Activated CD4-positive, CD25-positive, alpha-beta regulatory T cell (primary cell): ENCODE results near the gene MDP1.
A peak's percentile ranks its signal among the peaks of the same experiment; 100 is the strongest.

Experiments used
- DNase-seq, 4 experiments: peaks; one replicate each; lab custom pipeline; 2025; lab: John Stamatoyannopoulos, UW

Gene MDP1

DNA sequence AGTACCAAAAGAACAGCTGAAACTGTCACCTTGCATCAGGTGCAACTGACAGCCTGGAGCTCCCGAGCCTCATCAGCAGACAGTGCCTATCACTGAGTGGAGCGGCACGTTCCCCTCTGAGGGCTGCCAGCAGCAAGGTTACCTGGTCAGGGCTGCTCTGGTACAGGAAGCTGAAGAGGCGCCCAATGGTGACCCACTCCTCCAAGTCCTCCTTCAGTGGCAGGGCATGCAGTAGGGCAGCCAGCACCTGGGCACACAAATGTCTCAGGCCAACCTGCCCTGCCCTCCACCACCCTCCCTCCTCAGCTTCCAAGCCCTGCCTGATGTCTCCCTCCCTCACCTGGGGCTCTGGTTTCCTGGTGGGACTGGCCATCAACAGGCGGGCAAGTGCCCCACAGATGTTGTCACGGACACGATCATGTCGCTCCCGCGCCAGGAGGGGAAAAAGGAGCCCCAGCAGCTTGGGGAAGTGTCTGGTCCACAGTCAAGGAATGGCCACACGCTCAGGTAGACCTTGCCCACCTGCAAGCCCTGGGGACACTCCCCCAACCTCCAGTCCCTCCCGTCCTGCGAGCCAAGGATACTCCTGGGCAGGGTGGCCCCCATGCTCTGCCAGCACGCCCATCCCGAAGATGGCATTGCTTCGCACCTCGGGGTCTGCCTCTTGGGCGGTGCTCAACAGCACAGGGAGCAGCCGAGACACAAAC, 34.3 kb downstream of the MDP1 start:
- no peak for DNase-seq

DNA sequence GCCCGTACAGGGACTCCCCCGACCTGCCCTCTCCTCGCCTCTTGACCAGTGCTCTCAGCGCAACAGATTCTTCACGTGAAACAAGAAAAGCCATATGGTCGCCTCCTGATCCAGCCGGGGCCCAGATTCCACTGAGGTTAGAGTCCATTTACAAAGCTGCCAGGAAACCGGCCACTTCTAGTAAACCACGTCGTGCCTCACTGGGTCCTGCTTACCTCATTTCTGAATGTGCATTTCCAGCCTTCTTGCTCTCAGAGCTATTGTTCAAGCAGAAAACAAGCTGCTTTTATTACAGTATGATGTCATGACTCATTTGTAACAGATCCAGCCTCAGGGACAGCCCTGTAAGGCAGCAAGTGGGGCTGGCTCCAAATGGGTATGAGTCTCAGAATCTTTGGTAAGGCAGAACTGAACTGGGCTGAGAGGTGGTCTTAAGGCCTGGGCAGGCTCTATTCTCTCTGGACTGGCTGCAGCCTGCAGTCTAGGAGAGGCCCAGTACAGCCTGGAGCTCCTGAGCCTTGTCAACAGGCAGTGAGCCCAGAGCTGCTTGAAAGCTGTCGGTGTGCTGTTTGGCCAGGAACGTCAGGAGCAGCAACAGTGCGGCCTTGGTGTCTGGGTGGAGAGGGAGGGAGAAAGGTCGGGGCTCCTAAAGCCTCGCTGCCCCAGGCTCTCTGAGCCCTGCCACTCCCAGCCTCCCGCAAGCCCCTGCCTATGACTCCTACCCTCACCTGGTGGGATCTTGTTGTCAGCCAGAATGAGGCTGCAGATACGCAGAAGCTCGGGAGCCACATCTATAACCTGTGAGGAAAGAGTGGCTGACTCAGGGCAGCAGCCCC, 35.7 kb downstream of the MDP1 start:
- no peak for DNase-seq

DNA sequence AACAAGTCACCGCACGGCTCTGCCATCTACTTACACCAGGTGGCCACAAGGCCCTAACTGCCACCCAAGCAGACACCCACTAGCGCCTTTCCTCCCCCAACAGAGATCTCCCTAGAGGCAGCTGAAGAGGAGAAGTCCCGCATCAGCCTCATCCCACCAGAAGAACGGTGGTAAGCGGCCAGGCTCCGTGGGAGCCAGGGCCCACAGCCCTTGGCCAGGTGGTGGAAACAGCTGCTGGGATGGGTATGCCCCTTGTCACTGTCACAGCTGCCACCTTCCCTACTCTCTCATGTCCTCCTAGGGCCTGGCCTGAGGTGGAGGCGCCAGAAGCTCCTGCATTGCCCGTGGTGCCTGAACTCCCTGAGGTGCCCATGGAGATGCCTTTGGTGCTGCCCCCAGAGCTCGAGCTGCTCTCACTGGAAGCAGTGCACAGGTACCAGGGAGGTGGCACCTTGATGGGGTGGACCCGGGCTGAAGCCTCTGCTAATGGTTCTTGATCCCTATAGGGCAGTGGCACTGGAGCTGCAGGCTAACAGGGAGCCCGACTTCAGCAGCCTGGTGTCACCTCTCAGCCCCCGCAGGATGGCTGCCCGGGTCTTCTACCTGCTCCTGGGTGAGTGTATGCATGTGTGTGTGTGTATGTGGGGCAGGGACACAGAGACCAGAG, 36.4 kb downstream of the MDP1 start:
- DNase-seq = no peak

DNA sequence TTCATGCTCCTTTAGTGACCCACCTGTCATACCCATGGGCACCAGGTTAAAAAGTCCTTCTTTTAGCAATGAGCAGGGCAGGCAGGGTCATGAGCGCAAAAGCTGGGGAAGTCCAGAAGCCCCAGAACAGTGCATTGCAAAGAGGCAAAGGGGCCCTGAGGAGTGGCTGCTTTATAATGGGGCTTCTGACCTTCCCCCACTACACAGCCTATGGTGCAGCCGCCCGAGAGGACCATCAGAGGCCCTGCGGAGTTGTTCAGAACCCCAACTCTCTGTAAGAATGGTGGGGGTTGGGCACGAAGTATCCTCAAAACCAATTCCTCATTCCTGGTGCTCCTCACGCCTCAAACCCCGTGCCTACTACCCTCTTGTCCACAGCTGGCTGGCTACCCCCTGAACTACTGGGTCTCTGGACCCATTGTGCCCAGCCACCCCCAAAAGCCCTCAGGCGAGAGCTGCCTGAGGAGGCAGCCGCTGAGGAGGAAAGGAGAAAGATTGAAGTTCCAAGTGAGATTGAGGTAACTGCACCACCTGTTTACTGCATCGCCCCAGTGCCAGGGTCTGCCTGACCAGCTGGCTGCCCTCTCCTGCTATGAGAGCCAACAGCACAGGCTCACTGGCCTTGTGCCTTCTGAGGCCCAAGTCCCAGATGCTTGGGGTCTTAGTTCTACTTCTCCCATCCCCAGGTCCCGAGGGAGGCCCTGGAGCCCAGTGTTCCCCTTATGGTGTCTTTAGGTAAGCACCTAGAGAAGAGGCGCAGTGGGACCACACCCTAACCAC, 37.3 kb downstream of the MDP1 start:
- DNase-seq = no peak

DNA sequence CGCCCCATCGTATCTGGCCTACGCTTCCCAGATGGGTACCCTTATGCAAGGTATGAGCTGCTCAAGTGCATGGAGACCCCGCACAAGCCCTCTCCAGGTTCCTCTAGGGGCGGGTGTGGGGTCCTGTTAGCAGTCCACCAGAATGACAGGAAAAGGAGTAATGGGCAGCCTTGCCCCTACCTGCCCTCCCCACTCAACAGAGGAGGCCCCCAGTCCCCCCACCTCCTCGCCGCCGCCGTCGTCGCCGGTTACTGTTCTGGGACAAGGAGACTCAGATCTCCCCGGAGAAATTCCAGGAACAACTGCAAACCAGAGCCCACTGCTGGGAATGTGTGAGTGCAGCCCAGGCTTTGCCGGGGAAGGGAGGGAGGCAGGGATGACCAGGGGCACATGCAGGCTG, 38.0 kb downstream of the MDP1 start:
- no peak for DNase-seq

DNA sequence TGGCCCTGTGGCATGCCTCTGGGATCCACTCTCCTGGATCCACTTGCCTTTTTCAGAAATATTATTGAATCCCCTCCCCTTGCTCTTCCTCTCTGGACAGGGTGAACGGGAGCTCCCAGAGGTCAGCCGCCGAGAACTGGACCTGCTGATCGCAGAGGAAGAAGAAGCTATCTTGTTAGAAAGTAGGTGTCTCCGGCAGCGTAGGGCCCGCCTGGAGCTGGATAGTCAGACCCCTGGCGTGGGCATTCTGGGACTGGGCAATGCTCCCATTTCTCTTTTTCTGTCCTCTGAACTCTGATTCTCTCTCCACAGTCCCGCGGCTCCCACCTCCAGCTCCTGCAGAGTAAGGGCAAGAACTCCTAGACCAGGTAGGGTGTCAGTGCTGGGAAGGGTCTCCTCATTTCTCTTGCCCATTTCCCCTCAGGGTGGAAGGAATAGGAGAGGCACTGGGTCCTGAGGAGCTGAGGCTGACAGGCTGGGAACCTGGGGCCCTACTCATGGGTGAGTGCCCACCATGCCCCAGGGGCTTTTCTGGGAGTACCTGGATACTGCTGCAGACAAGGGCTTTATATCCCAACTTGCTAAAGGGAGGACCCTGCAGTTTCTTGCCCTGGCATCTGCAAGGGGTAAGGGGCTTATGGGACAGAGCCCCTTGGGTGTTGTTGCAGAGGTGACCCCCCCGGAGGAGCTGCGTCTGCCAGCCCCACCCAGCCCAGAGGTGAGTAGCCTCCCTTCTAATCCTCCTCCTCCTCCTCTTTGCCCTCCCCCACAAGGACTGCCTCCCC, 38.6 kb downstream of the MDP1 start:
- no peak for DNase-seq

DNA sequence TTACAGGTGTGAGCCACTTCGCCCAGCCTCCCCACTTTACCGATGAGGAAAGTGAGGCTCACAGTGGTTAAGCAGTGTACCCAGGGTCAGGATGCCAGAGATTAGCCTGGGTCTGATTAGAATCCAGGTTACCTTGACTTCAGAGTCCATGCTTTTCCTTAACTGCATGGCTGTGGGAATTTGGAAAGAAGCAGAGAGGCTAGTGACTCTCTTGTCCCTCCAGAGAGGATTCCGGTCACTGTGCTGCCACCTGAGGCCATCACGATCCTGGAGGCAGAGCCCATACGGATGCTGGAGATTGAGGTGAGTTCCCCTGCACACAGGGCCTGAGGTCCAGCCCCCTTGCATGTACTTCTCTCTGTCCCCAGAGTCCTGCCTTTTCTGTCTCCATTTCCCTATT, 39.3 kb downstream of the MDP1 start:
- no peak for DNase-seq

DNA sequence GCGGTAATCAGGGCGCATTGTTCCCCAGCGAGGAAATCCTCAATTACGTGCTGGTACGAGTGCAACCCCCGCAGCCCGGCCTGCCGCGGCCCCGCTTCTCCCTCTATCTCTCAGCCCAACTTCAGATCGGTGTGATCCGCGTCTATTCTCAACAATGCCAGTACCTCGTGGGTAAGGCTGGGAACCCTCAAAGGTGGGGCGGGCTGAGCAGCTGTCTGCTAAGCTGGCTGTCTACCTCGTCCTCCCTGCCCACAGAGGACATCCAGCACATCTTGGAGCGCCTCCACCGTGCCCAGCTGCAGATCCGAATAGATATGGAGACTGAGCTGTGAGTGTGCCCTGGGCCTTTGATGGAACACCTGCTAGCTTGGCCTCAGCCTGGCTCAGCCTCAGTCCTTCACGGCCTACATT, 43.0 kb downstream of the MDP1 start:
- DNase-seq = no peak

DNA sequence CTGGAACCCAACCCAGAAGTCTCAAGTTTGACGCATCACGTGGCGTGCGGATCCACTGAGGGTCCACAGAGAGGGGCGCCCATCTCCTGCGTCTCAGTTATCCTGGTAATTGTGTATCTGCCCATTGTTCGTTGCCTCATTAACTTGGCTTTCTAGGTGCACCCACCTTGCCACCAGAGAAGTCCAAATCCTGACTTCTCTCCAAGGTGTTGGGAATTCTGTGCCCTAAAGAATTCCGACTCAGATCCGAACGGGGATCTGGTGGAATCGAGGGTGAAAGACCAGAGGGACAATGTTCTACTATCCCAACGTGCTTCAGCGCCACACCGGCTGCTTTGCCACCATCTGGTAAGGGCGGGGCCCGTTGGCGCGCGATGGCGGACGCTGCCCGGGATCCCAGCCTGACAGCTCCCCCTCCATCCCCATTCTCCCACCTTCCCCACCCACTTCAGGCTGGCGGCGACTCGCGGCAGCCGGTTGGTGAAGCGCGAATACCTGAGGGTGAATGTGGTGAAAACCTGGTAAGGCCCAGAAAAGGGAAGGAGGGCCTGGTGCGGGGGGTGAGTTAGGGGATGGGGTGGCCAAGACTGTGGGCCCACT, 43.5 kb downstream of the MDP1 start:
- DNase-seq = no peak

DNA sequence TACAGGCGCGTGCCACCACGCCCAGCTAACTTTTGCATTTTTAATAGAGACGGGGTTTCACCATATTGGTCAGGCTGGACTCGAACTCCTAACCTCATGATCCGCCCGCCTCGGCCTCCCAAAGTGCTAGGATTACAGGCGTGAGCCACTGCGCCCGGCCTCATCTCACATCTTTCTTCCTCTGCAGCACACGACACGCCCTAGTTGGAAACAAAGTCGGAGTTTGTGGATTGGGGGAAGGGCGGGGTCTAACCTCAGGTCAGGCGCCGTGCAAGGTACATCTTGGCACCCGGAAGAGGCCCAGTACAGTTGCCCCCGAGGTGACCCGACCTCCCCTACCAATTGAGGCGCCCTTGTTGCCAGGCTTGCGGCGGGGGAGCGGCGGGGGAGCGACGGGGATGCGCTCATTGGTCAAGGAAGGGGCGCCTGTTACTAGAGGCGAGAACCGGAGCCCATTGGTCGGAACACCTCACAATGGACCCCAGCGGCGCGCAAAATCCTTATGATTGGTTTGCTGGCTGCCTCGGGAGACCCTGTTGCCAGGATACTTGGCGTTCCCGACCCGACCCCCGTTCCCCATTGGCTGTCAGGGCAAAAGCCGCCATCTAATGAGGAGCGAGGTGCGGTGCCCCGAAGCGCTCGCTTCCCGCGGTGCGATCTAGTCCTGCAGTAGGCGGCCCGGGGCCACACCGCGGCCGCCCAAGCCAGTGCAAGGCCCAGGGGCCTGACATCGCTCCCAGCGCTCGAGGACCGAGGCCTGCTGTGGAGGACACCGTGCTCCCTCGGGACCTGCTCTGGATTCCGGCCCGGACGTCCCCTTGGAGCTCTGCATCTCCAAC, 44.2 kb downstream of the MDP1 start, which contains the start of gene REC8:
TSS of gene REC8 (plus strand) at position 659 of the 839 bp plus-strand sequence. CDS start 473 bp downstream, outside the sequence.
- DNase-seq = peak; percentile 28 to 70 (median 52)

DNA sequence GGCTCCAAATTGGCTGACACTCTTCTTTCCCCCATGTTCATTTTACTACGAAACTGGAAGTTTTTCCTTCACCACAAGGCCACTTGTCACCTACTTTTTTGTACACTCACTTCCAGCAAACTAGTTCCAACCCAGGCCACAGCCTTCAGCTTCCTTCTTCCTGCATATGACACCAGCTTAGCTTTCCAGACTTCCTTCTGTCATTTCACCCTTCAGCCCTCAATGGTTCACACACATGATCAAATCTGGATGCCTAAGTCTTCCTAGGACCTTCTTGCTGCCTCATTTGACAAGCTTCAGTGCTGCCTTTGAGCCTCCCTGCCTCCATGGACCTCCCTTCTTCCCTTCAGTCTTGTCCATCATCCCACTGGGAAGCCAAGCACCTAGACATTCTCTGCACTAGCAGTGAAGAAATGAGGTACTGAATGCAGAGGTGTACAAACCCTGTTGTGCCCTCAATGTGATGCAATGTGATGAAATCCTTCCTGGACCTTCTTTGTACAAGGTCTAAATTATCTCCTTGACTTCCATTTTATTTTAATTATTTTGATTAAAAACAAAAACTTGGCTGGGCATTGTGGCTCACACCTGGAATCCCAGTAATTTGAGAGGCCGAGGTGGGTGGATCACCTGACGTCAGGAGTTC, 48.3 kb downstream of the MDP1 start:
- DNase-seq = no peak

DNA sequence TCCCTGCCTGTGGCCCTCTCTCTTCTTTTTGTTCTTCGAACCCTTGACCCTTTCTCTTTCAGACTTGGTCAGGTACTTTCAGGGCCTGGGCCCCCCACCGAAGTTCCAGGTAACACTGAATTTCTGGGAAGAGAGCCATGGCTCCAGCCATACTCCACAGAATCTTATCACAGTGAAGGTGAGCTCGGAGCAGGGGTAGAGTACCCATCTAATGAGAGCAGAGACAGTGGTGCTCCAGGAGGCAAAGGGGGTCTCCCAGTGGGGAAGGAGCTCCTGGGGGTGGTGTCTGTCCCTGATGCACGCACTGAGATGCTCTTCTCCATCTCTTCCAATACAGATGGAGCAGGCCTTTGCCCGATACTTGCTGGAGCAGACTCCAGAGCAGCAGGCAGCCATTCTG, 50.1 kb downstream of the MDP1 start:
- no peak for DNase-seq

DNA sequence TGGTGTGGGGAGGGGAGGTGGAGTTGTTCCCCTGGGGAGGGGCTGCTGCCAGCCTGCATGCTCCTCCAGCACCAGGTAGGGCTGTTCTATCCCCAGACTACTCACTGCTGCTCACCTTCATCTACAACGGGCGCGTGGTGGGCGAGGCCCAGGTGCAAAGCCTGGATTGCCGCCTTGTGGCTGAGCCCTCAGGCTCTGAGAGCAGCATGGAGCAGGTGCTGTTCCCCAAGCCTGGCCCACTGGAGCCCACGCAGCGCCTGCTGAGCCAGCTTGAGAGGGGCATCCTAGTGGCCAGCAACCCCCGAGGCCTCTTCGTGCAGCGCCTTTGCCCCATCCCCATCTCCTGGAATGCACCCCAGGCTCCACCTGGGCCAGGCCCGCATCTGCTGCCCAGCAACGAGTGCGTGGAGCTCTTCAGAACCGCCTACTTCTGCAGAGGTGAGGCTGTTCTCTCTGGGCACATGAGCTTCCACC, 51.3 kb downstream of the MDP1 start:
- DNase-seq = no peak
